ENCODE results near the gene TBX19. TPM values are rescaled to one million over a fixed set of nuclear protein-coding genes. Genes with fewer than 3 reads are reported as not detected.
A peak's percentile ranks its signal among the peaks of the same experiment; 100 is the strongest.

The TBX19 gene
- total RNA-seq, 3 donors from 2014 or later (not counting 1 experiment from before 2014, with no cell fraction given), result 5.2 to 7.2 (median 5.3) TPM

DNA sequence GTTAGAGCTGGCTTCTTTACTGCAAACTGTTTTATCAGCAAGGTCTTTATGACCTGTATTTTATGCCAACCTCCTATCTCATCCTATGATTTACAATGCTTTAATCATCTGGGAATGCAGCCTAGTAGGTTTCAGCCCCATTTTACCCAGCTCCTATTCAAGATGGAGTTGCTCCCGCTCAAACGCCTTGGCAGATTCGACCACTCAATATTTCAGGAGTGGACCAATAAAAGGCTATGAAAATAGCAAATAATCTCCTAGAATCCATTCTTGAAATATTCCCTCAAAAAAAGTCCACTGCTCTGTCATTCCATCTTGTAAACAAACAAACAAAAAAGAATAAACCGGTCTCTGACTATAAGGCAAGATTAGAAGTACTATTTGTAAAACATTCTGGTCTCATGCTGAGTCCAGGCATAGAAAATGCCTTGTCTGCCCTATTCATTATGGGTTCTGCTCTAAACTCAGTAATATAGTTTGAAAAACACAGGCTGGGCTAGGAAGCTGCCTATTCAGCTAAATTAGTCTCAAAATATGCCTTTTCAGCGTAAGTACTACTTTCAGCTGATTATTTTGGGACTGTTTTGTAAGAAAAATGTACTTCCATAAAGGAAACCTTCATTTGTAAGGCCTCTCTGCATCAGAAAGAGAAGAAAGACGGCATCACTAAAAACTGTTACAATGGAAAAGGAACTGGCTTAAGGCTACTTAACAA, 53.0 kb downstream of the TBX19 start:
- Mint-ChIP-seq H3K27me3 (ENCODE audit: low read depth in 2 of 2) (no peaks in the 10 kb centered on the region), H3K4me3 (no peak overlapping the region), H3K9me3 (no peaks in the 10 kb centered on the region), H3K4me1 (peaks cover 8 to 12% of the 10 kb centered on the region in 2 donors), H3K36me3 (no peaks in the 10 kb centered on the region), H3K27ac (no peak overlapping the region)
- Histone ChIP-seq H3K9me3 (ENCODE audit: control insufficient read depth, insufficient read depth, low read length) (no peaks in the 10 kb centered on the region), H3K36me3 (ENCODE audit: control insufficient read depth, insufficient read depth, low read length) (no peaks in the 10 kb centered on the region), H3K4me1 (ENCODE audit: control insufficient read depth, insufficient read depth, low read length) (no peaks in the 10 kb centered on the region), H3K4me3 (ENCODE audit: low read length) (no peak overlapping the region), H3K27me3 (ENCODE audit: control insufficient read depth, insufficient read depth, low read length) (no peaks in the 10 kb centered on the region), H3K27ac (ENCODE audit: low read length) (no peak overlapping the region)
- ATAC-seq, result no peak
- intact Hi-C loops (cut with micrococcal nuclease), result no loop called here
- 84% methylated on average over 5 of the region's 6 CpGs for WGBS (ENCODE audit: insufficient coverage)
- TF ChIP-seq CTCF (IDR thresholded peaks at IDR 0.05), result no peak
- no peak for DNase-seq

DNA sequence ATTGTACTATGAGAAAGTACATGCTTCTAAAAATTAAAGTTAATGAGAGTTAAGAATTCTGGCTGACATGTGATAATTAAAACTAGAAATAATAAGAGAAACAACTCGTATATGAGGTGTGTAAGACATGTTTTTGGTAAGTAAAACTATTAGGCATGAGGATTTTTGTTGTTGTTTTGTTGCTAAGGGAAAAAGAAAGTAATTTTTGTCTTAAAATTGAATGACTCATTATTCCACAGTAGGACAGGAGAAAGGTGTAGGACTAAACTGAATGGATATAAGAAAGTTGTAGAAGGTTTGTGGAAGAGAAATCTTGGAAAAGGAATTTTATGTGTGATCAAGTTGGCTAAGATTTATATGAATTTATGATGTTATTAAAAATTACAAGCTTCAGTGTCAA, 54.8 kb downstream of the TBX19 start:
- H3K36me3 ChIP-seq (ENCODE audit: control insufficient read depth, insufficient read depth, low read length), result no peaks in the 10 kb centered on the region
- no peak for TF ChIP-seq CTCF (IDR thresholded peaks at IDR 0.05)
- H3K9me3 ChIP-seq (ENCODE audit: control insufficient read depth, insufficient read depth, low read length), result no peaks in the 10 kb centered on the region
- Mint-ChIP-seq H3K27me3 (ENCODE audit: low read depth in 2 of 2) (no peaks in the 10 kb centered on the region), H3K4me3 (no peak overlapping the region), H3K9me3 (no peaks in the 10 kb centered on the region), H3K27ac (no peak overlapping the region), H3K36me3 (no peaks in the 10 kb centered on the region), H3K4me1 (peaks cover 26 to 27% of the 10 kb centered on the region in 2 donors)
- H3K4me1 ChIP-seq (ENCODE audit: control insufficient read depth, insufficient read depth, low read length), result no peaks in the 10 kb centered on the region
- intact Hi-C loops (cut with micrococcal nuclease), result no loop called here
- 100% methylated on average over 1 of the region's 1 CpG for WGBS (ENCODE audit: insufficient coverage)
- ATAC-seq (peak in 1 of 3 donors; percentile 34), DNase-seq (no peak)
- H3K4me3 ChIP-seq (ENCODE audit: low read length), result no peak overlapping the region
- no peaks in the 10 kb centered on the region for H3K27me3 ChIP-seq (ENCODE audit: control insufficient read depth, insufficient read depth, low read length)
- H3K27ac ChIP-seq (ENCODE audit: low read length), result no peak overlapping the region

GRCh38 chr1:168338589-168339503, 58.2 kb downstream of the TBX19 start:
- H3K36me3 ChIP-seq (ENCODE audit: control insufficient read depth, insufficient read depth, low read length), result no peaks in the 10 kb centered on the region
- Mint-ChIP-seq H3K4me3 (peak overlapping the region; percentile 65), H3K27ac (no peak overlapping the region), H3K27me3 (ENCODE audit: low read depth in 2 of 2) (no peaks in the 10 kb centered on the region), H3K9me3 (peaks cover 0 to 5% of the 10 kb centered on the region in 2 donors), H3K36me3 (no peaks in the 10 kb centered on the region), H3K4me1 (peaks cover 57% of the 10 kb centered on the region in 2 donors)
- H3K4me1 ChIP-seq (ENCODE audit: control insufficient read depth, insufficient read depth, low read length), result peaks cover 13% of the 10 kb centered on the region
- 88% methylated on average over 12 of the region's 13 CpGs for WGBS (ENCODE audit: insufficient coverage)
- H3K27ac ChIP-seq (ENCODE audit: low read length), result no peak overlapping the region
- H3K9me3 ChIP-seq (ENCODE audit: control insufficient read depth, insufficient read depth, low read length), result no peaks in the 10 kb centered on the region
- no peak overlapping the region for H3K4me3 ChIP-seq (ENCODE audit: low read length)
- intact Hi-C loops (cut with micrococcal nuclease), result no loop called here
- ATAC-seq (no peak), DNase-seq (no peak)
- no peaks in the 10 kb centered on the region for H3K27me3 ChIP-seq (ENCODE audit: control insufficient read depth, insufficient read depth, low read length)
- TF ChIP-seq CTCF (IDR thresholded peaks at IDR 0.05), result no peak

All from natural killer cell (primary cell).